ENCODE measurements around the gene PARD3. TPM values are rescaled to one million over a fixed set of nuclear protein-coding genes. Genes with fewer than 3 reads are reported as not detected.

The PARD3 gene
- total RNA-seq, 1 donor from 2014 or later: 58.7 TPM

DNA sequence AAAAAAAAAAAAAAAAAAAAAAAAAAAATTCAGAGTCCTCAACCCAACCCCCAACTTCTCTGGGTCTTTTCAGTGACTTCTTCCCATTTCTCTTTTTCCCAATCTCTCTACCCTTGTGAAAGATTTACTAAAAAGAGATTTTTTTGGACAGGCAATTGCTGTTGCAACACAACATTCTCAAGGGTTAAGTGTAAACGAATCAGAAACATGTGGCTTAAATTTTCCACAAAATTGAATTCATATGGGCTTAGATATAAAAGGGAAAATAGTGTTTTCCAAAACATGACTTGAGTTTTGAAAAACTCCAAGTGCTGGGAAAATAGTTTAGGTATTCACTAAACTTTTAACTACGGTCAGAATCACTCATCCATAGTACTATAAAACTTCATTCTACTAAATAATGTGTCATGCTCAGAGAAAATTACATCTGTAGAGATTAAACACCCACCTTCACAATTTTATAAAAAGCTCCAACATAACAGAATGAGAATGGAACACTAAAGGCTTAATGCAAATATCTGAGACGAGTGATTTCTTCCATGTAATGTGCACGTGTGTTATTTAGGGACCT is 643.1 kb downstream of the PARD3 start:
- peaks cover 25% of the 10 kb centered on the region for H3K9me3 Mint-ChIP-seq
- H3K36me3 Mint-ChIP-seq: peaks cover 21% of the 10 kb centered on the region
- Histone ChIP-seq H3K27ac (no peak overlapping the region), H3K36me3 (no peaks in the 10 kb centered on the region), H3K9ac (no peak overlapping the region), H3K27me3 (no peaks in the 10 kb centered on the region), H3K4me3 (no peak overlapping the region), H3F3A (ENCODE audit: low read depth) (peaks cover 4% of the 10 kb centered on the region), H3K4me1 (peaks cover 30% of the 10 kb centered on the region), H3K9me3 (ENCODE audit: low read depth) (no peaks in the 10 kb centered on the region), H4K20me1 (ENCODE audit: low read depth) (no peaks in the 10 kb centered on the region), H3K79me2 (ENCODE audit: low read depth) (no peaks in the 10 kb centered on the region), H3K4me2 (no peak overlapping the region), H2AFZ (replicated peaks) (no peak overlapping the region)
- H3K4me3 Mint-ChIP-seq: no peak overlapping the region
- H3K4me1 Mint-ChIP-seq: peaks cover 58% of the 10 kb centered on the region
- DNase-seq (ENCODE audit: low spot score): no peak
- H3K27me3 Mint-ChIP-seq (ENCODE audit: insufficient read depth, low read depth): no peaks in the 10 kb centered on the region
- TF ChIP-seq EZH2 (IDR thresholded peaks at IDR 0.05): no peak
- TF ChIP-seq, protein P1, sequence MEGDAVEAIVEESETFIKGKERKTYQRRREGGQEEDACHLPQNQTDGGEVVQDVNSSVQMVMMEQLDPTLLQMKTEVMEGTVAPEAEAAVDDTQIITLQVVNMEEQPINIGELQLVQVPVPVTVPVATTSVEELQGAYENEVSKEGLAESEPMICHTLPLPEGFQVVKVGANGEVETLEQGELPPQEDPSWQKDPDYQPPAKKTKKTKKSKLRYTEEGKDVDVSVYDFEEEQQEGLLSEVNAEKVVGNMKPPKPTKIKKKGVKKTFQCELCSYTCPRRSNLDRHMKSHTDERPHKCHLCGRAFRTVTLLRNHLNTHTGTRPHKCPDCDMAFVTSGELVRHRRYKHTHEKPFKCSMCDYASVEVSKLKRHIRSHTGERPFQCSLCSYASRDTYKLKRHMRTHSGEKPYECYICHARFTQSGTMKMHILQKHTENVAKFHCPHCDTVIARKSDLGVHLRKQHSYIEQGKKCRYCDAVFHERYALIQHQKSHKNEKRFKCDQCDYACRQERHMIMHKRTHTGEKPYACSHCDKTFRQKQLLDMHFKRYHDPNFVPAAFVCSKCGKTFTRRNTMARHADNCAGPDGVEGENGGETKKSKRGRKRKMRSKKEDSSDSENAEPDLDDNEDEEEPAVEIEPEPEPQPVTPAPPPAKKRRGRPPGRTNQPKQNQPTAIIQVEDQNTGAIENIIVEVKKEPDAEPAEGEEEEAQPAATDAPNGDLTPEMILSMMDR (IDR thresholded peaks at IDR 0.05): no peak
- TF ChIP-seq EZH2phosphoT487 (IDR thresholded peaks at IDR 0.05): no peak
- H3K27ac Mint-ChIP-seq: no peak overlapping the region

DNA sequence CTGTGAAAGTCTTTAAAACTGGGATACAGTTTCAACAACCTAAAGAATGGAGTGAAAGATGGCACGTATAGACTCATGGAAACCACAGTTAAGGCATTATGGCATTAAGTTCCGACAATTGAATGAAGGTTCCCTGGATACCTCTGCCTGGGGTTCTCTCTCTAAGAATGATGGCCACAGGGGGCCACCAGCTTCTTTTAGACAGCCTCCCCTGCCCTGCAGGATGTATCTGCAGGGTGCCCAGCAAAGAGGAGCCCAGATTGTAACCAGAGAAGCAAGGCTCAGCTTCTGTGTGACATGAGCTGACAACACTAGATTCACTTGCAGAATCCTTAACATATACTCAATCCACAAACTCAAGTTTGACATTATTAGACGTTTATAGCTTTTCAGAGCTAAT is 645.4 kb downstream of the PARD3 start:
- no peaks in the 10 kb centered on the region for H3K27me3 Mint-ChIP-seq (ENCODE audit: insufficient read depth, low read depth)
- DNase-seq (ENCODE audit: low spot score): no peak
- no peaks in the 10 kb centered on the region for H3K79me2 ChIP-seq (ENCODE audit: low read depth)
- no peaks in the 10 kb centered on the region for H3F3A ChIP-seq (ENCODE audit: low read depth)
- H3K4me1 Mint-ChIP-seq: peaks cover 39% of the 10 kb centered on the region
- TF ChIP-seq, protein P1 (IDR thresholded peaks at IDR 0.05): no peak
- no peak for TF ChIP-seq EZH2phosphoT487 (IDR thresholded peaks at IDR 0.05)
- no peak overlapping the region for H3K27ac ChIP-seq
- H3K9me3 Mint-ChIP-seq: peaks cover 25% of the 10 kb centered on the region
- no peaks in the 10 kb centered on the region for H3K9me3 ChIP-seq (ENCODE audit: low read depth)
- H3K27me3 ChIP-seq: no peaks in the 10 kb centered on the region
- H3K4me2 ChIP-seq: peak overlapping the region; percentile 37
- H3K4me3 ChIP-seq: no peak overlapping the region
- peaks cover 21% of the 10 kb centered on the region for H3K36me3 Mint-ChIP-seq
- no peak overlapping the region for H3K27ac Mint-ChIP-seq
- no peak overlapping the region for H3K4me3 Mint-ChIP-seq
- H2AFZ ChIP-seq (replicated peaks): no peak overlapping the region
- no peaks in the 10 kb centered on the region for H3K36me3 ChIP-seq
- peaks cover 19% of the 10 kb centered on the region for H3K4me1 ChIP-seq
- no peaks in the 10 kb centered on the region for H4K20me1 ChIP-seq (ENCODE audit: low read depth)
- no peak overlapping the region for H3K9ac ChIP-seq

DNA sequence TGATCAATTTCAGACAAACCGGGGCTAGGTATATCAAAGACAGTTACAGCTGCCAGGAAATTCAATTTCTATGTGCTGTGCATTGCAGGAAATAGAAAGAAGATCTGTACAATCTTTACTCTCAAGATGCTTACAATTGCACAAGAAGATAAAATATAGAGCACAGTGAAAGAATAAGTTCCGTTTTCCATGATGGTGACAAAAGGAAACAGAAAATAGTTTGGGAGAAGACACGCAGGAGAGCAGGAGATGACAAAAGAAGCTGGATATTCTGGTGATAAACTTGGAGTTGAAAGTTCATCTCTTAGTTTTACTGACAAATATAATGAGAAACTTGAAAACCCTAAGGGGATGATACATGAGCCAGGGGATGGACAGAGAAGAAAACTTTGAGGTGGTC is 646.0 kb downstream of the PARD3 start:
- Histone ChIP-seq H3K27ac (no peak overlapping the region), H3K9me3 (ENCODE audit: low read depth) (no peaks in the 10 kb centered on the region), H3K36me3 (no peaks in the 10 kb centered on the region), H3F3A (ENCODE audit: low read depth) (no peaks in the 10 kb centered on the region), H2AFZ (replicated peaks) (no peak overlapping the region), H3K79me2 (ENCODE audit: low read depth) (no peaks in the 10 kb centered on the region), H3K4me1 (peaks cover 19% of the 10 kb centered on the region), H3K4me2 (no peak overlapping the region), H3K27me3 (no peaks in the 10 kb centered on the region), H4K20me1 (ENCODE audit: low read depth) (no peaks in the 10 kb centered on the region), H3K9ac (no peak overlapping the region), H3K4me3 (no peak overlapping the region)
- H3K4me1 Mint-ChIP-seq: peaks cover 35% of the 10 kb centered on the region
- H3K9me3 Mint-ChIP-seq: peaks cover 25% of the 10 kb centered on the region
- H3K36me3 Mint-ChIP-seq: peaks cover 21% of the 10 kb centered on the region
- H3K27me3 Mint-ChIP-seq (ENCODE audit: insufficient read depth, low read depth): no peaks in the 10 kb centered on the region
- no peak for DNase-seq (ENCODE audit: low spot score)
- TF ChIP-seq EZH2 (IDR thresholded peaks at IDR 0.05): no peak
- TF ChIP-seq, protein P1 (IDR thresholded peaks at IDR 0.05): no peak
- no peak for TF ChIP-seq EZH2phosphoT487 (IDR thresholded peaks at IDR 0.05)
- no peak overlapping the region for H3K27ac Mint-ChIP-seq
- no peak overlapping the region for H3K4me3 Mint-ChIP-seq

Measured in neural progenitor cell (in vitro differentiated cells).